Measurements from ENCODE around the gene TSPO.
A peak's percentile ranks its signal among the peaks of the same experiment; 100 is the strongest.
"Not testable (repeated sequence)": the region's sequence is repeated elsewhere in the genome, so short reads cannot be mapped to it uniquely, and the experiment has no call there.

Gene TSPO

DNA sequence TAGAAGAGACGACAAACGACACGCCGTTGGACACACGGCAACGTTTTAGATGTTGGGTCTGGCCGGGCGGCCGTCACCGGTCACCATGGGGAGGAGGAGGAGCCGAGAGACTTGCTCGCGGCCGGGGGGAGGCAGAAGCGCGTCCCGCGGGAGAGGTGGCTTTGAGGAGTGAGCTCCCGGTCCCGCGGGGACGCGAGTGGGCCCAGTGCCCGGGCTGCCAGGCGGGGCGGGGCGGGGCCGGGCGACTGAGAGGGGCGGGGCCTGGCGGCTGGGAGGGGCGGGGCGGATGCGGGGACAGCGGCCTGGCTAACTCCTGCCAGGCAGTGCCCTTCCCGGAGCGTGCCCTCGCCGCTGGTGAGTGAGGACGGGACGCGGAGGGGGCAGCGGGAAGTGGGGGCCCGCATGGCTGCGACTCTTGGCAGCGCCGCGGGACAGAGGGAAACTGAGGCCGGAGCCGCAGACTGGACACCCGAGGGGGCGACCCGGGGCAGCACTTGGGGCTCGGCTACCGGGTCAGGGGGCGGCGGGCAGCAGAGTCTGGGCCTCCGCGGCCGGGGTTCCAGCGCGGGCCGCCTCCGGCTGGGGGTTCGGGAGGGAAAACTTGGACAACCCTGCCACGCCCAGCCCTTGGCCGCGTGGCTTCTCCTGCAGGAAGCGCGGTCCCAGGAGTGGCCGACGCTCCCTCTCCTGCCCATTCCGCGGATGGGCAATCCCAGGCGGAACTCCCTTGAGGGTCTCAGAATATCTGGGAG lies at the start of gene TSPO:
Gene TSPO (plus strand): TSS at position 309 of the 752 bp plus-strand sequence. CDS start 7,680 bp downstream, outside the sequence.
- no peak for DNase-seq (ENCODE audit: low read depth, low spot score)

DNA sequence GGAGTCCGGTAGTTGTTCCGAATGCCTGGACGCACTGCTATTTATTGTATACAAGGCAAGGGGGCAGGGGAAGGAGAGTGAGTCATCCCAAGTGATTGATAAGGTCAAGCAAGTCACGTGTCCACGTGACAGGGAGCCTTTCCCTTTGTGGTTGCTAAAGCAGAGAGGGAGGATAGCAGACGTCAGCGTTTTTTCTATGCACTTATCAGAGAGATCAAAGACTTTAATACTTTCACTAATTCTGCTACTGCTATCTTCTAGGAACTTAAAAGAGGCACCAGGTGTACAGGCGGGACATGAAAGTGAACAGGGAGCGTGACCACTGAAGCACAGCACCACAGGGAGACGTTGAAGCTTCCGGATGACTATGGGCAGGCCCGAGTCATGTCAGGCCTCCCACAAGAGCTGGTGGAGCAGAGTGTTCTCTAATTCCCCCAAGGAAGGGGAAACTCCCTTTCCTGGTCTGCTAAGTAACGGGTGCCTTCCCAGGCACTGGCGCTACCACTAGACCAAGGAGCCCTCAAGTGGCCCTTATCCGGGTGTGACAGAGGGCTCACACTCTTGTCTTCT lies 47.2 kb upstream of the TSPO start:
- not testable (repeated sequence) for DNase-seq (ENCODE audit: low read depth, low spot score)

DNA sequence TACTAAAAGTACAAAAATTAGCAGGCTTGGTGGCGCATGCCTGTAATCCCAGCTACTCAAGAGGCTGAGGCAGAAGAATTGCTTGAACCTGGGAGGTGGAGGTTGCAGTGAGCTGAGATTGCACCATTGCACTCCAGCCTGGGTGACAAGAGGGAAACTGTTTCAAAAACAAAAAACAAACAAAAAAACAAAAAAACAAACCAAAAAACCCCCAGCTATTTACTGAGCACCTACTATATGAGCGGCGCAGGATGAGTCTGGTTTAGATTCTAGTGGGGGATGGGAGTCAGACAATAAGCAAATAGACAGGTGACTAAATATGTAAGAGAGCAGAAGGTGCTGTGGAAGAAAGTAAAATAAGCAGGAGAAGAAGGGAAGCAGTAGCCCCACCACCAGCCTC lies 46.4 kb upstream of the TSPO start:
- not testable (repeated sequence) for DNase-seq (ENCODE audit: low read depth, low spot score)

DNA sequence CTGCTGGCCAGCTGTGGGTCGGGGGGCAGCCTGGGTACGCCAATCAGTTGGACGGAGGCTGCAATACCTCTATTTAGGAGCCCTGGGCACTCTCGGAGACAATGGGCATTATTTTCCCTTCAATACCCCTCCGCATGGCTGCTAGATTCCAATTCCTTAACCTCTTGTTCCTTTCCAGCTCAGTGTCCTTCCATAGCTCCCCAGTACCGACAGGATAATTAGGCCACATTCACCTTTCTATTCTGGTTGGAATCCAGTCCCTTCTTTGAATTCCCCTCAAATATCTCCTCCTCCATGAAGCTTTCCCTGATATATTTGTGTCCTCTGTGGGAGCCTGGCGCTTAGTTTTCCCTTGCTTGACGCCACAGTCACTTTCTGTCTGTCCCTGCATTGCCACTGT lies 45.1 kb upstream of the TSPO start:
- DNase-seq (ENCODE audit: low read depth, low spot score): no peak

DNA sequence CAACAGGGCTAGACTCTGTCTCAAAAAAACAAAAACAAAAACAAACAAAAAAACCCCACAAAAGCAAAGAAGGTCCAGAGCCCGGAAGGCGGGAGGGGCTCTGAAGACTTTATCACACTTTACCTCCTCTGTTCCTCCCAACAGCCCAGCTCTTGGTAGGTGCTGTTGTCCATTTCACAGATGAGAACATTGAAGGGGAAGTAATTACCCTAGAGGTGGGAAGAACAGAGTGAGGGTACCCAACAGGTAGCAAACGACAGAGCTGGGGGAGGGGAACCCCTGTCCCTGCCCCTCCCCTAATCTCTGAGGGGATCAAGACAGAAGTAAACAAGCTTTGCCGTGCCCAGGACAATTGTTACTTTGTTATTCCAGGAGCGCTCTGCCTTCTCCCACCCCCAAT lies 41.8 kb upstream of the TSPO start:
- DNase-seq (ENCODE audit: low read depth, low spot score): no peak

DNA sequence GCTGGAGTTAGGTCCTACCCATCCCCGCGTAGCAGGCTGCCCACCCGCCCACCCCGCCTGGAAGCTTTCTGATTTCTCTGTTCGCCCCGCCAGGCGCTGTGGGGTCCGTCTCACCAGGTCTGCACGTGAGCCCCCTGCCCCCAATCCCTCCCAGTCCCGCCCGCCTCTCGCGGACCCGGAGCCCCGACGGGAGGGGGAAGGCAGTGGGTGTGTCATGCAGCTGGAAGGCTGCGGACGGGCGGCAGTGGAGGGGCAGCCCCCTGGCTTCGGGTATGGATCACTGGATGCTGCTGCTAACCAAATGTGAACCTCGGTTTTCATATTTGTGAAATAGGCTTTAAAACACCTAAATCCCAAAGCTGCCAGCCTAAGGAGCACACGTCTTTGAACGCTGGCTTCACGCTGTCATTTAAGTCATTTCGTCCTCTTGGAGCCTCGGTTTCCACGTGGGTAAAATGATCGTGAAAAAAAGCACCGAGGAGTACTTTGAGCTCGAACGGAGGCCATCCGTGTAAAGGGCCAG lies 41.4 kb upstream of the TSPO start:
- DNase-seq (ENCODE audit: low read depth, low spot score): no peak

DNA sequence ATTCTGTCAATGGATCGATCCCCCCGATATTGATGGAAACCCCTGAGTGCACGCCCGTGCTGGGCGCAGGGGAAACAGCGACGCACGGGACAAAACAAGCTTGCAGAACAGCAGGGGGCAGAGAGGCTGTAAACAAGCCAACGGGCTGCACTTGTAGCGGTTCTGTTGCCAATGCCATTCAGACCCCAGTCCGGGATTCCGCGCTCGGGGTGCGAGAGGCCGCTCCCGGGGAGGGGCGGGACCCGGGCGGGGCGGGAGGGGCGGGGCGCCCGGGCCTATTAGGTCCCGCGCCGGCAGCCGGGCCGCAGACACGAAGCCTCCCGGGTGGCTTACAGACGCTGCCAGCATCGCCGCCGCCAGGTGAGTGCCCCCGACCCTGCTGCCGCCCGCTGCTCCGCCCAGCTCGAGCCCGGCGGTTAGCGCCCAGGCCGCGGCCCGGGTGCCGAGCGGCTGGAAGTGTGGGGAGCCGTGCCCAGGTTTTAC lies 40.9 kb upstream of the TSPO start, which contains the start of gene BIK:
Gene BIK (plus strand): TSS at position 307 of the 483 bp plus-strand sequence. CDS start 13,273 bp downstream, outside the sequence.
- DNase-seq (ENCODE audit: low read depth, low spot score): peak; percentile 2

DNA sequence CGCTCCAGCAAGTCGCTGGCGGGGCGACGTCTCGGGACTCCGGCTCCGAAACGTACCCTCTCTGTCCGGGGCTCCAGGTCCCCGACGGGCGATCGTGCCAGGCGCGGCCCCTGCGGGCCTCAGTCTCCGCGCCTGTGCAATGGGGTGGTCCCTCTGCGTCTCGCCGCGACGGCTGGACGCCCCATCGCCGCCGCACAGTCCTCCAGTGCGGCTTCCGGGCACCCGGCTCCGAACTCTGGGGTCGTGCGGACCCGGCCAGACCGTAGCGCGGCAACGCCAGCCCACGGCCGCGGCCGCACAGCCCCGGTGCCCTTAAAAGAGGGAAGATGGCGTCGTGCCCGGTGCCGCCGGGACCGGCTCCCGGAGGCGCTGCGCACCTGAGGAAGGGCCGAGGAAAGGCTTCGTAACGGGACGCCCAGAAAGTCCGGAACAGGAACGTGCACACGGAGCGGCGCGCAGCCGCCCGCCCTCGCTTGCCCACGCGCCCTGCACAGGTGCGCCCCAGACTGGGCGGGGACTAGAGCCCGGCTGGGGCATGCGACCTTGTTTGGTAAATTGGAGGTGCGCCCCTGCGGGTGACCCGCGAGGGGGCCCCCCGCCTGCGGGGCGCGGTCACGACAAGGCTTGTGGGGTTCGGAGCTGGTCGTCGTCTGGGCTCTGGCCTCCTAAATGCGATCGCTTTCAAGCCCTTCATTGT lies 40.3 kb upstream of the TSPO start:
- no peak for DNase-seq (ENCODE audit: low read depth, low spot score)

DNA sequence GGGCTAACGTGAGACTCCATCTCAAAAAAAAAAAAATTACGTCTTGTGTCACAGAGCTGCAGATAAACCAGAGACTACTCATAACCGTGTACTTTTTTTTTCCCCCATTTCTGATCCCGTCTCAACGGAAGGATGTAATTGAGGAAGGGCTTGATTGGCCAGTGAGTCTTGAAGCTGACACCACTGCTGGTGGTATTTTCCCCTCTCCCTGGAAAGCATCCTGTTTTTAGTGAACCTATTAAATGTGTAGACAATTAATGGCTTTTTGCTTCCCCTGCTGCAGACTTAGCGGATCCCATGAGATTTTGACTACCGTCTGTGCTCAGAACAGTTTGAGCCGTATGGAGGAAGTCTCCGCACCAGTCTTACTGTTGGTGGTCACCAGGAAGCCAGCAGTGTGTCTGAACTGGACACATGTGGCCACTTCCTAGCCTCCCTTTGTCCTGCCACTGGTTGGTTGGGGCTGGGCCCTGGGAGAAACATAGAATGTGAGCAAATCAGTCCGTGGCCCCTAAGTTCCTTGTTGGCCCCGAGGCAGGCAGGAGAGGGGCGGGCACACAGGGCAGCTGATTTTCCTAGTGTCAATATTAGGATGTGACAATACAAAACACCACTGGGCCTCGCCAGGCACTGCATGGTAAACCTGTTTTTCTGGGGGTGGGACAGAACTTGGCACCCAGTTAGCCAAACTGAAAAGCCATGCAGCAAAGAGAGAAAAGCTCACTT lies 37.7 kb upstream of the TSPO start:
- no peak for DNase-seq (ENCODE audit: low read depth, low spot score)

DNA sequence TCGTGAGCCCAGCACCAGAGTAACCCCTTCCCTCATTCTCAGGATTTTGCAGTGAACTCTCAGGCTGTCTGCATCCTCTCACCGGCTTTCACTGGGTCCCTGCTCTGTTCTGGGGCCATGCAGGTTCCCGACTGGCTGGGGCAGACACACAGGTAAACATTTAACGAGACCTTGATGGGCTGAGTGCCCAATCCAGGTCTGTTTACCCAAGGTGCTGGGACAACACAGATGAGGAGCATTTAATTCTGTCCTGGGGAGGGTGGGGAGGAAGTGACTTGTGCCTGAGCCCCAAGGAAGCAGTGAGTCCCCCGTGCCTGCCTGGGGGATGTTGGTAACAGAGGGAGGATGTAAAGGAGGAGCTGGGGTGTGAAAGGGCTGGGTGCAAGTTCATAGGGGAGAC lies 36.4 kb upstream of the TSPO start:
- no peak for DNase-seq (ENCODE audit: low read depth, low spot score)

DNA sequence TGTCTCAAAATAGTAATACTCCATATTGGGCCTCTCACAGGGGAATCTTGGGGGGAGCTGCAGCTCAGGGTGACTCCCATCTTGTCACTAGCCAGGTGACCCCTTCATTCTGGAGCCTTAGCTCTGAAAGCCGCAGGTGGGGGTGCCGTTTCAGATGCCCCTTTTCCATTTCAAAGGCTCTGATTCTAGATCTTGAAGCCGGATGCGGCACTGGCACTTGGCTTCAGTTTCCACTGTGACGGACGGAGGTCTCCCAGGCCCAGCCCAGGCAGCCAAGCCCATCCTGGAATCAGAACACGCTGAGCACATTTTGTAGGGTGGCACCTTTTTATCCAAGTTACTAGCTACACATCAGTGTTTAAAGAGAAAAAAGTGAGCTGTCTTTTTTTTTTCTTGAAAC lies 34.4 kb upstream of the TSPO start:
- no peak for DNase-seq (ENCODE audit: low read depth, low spot score)

DNA sequence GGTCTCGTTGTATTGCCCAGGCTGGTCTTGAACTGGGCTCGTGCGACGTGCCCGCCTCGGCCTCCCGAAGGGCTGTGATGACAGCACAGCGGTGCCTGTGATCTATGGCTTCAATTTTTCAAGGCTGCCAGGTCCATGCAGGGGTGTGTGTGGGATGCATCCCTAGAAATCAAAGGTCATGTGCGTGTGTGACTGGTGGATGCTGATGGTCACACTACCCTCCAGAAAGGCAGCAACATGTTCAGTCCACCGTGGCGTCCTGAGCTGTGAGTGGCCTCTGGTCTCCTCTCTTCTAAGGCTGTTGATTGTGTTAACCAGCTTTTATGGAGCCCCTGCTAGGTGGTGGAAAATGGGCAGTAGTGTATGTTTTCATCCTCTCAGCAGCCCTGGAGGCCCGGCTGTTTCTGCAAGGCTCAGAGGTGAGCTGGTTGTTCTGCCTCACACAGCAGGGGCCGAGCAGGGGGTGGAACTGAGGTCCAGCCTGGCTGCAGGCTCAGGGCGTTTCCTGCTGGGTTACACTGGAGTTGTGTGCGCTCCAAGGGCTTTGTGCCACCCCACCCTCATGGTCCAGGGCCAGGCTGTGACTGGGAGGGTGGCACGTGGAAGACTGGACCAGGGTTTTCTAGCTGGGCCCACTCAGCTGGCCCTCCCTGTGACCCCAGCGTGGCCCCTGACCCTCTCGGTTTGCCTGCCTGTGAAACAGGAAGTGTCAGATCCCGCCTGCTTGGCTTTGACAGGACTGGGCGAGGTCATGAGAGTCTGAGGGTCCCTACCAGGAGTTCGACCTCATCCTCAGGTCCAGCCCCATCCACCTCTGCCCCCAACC lies 33.1 kb upstream of the TSPO start:
- DNase-seq (ENCODE audit: low read depth, low spot score): no peak

DNA sequence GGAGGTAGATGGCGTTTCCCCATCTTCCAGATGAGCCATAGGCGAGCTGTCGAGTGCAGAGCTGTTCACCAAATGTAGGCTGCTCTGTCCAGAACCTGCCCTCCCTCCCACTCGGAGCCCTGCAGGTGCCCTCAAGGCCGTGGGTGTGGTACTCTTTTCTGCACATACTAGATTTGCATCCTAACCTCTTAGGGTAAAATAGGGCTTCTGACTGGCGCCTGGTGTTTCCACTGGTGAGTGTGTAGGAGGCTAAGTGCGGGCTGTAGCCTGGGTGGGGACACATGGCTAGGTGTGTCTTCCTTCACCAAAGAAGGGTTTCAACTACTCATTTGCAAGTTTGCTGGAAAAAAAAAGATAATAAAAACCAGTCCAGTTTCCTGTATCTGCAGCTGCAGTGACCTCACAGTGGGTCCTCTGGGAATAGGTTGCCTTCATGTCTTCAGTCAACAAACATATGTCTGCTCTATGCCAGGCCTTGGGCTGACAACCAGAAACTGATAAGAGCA lies 32.4 kb upstream of the TSPO start:
- DNase-seq (ENCODE audit: low read depth, low spot score): no peak

DNA sequence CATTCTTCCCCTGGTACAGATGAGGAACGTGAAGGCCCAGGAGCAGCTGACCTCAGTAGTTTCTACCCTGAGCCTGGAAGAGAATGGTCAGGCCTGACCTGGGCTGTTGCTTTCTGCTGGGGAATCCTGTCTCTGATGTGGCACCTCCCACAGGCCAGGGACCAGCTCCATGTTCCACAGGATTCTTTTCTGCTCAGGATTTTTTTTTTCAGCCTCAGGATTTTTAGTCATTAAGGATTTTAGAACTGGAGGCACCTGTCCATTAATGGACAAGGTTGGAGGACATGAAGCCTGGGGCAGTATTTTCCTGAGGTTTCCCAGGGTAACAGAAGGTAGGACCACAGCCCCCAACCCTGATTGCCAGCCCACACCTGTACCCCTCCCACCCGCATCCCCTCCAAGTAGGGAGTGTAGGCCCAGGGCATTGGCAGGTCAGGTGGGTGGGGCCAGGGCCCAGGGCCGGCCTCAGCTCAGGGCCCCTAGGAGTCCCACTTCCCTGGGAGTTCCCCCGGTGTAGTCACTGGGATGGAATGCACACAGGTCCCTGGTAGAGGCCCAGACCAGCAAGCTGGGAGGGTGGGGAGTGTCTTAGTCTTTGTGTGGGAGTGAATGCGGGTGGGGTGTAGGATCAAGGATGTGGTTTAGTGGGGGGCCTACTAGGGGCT lies 24.7 kb upstream of the TSPO start:
- no peak for DNase-seq (ENCODE audit: low read depth, low spot score)

DNA sequence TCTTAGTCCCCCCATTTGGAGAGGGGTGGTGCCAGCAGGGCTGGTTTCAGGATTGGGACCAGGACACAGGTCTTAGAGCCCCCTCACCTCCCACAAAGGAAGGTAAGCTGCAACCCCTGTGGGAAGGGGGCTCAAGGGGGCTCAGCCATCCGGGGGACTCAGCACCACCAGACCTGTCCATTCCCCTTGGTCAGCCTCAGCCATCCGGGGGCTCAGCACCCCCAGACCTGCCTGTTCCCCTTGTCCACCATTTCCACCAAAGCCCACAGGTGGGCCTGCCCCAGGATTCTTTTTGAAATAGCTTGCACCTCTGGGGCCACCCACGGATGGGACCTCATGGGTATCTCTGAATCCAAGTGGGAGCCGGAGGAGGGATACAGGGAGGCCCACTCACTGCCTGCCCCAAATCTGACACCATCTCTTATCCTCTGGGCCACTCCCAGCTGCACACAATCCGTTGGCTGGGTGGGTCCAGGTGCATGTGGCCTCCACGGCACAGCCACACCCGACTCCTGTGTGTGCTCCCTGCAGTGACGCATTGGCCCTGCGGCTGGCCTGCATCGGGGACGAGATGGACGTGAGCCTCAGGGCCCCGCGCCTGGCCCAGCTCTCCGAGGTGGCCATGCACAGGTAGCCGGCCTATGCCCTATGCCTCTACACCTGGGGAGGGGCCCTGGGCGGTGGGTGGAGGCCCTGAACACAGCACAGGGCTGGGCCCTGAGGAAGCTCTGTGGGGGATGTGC lies 24.0 kb upstream of the TSPO start:
- no peak for DNase-seq (ENCODE audit: low read depth, low spot score)

DNA sequence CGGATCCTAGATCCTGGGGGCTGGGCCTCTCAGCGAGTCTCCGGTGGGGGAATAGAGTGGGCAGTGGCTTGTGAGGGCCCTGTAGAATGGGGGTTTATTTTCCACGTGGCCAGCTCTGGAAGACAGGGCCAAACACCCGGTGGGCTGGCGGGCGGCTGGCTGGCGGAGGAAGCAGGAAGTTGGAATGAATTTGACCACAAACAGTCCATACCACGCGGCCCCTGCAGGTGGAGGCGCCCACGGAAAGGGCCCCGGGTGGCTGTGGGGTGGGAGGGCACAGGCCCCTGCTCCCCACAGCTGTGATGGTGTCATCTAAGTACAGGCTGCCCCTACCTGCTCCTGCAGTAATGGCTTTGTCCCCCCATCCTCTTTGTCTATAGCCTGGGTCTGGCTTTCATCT lies 23.2 kb upstream of the TSPO start:
- DNase-seq (ENCODE audit: low read depth, low spot score): no peak

DNA sequence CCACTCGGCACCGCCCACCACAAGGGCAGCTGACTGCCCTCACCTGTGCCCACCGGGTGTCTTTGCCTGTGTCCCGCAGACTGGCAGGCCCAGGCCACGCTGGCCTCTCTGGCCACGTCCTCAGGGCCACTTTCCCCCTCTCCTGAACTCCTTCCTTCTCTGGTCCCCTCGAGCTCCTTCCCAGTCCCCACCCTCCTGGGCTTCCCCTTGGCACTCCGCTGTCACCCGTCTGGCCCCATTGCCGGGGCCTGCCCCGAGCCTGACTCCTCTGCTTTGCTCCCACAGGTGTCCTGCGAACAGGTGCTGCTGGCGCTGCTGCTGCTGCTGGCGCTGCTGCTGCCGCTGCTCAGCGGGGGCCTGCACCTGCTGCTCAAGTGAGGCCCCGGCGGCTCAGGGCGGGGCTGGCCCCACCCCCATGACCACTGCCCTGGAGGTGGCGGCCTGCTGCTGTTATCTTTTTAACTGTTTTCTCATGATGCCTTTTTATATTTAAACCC lies 22.4 kb upstream of the TSPO start:
- no peak for DNase-seq (ENCODE audit: low read depth, low spot score)

DNA sequence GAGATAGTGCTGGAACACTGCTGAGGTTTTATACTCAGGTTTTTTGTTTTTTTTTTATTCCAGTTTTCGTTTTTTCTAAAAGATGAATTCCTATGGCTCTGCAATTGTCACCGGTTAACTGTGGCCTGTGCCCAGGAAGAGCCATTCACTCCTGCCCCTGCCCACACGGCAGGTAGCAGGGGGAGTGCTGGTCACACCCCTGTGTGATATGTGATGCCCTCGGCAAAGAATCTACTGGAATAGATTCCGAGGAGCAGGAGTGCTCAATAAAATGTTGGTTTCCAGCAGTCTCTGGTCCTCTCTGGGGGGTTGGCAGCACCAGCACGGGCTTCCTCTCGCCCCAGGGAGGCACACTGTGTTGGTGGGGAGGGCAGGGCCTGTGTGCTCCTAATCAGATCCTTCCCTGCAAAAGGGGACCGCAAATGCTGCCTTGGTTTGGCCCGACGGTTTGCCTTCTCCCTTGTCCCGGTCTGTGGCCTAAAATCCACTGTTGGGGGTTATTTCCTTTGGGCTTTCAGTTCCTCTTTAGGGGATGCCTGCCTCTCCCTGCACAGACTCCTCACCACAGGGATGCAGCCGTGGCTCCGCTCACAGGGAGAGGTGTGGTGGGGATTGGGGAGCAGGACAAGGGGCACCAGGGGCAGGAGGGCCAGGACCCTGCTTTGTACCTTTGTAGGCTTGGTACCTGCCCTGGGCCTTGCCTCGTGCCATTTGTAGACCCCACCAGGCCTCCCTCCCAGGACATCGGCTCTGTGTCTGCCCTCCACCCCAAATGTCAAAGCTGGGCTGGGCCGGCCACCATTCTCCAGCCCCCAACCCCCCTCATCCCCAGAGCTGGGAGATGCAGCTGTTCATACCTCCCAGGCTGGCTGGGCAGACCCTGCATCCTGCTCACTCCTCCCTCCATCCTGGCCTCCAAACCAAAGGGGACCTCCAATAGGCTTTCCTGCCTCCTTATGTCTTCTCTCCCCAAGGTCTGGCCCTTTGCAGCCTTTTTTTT lies 21.6 kb upstream of the TSPO start:
- no peak for DNase-seq (ENCODE audit: low read depth, low spot score)
